Coronary artery (tissue), 2 donors: ENCODE measurements around the gene UBAP1L.

ENCODE experiments used
- DNase-seq: peaks from one replicate; pipeline ENCODE4 v3.0.0-alpha.2; 2017; ENCODE audit warnings: low spot score
- H3K27ac ChIP-seq, 2 donors: fragments of 200-600 bp; sonication (generic); one replicate each; pipeline ENCODE4 v1.5.1; 2016 to 2019
- H3K4me3 ChIP-seq: fragments of 200-600 bp; sonication (generic); 2 replicates; pipeline ENCODE4 v1.5.1; 2016; ENCODE audit warnings: mild to moderate bottlenecking, moderate library complexity
- CTCF ChIP-seq: fragments of 200-600 bp; sonication (generic); IDR thresholded peaks from one replicate; pipeline ENCODE4 v1.5.1; 2019; ENCODE audit warnings: antibody characterized with exemption

UBAP1L gene

GRCh38 chr15:65056106-65056505, 58.9 kb downstream of the UBAP1L start:
- peak overlapping the region; percentile 79 to 95 for H3K27ac ChIP-seq
- H3K4me3 ChIP-seq, result no peak overlapping the region
- no peak for TF ChIP-seq CTCF
- no peak for DNase-seq

GRCh38 chr15:65055201-65055870, 59.7 kb downstream of the UBAP1L start:
- DNase-seq, result no peak
- no peak for TF ChIP-seq CTCF
- H3K27ac ChIP-seq, result peak overlapping the region; percentile 79 to 95
- peak overlapping the region; percentile 22 for H3K4me3 ChIP-seq

- peak; percentile 80 for TF ChIP-seq CTCF
- DNase-seq, result no peak
- Histone ChIP-seq H3K4me3 (peak overlapping the region; percentile 22), H3K27ac (peak overlapping the region; percentile 79 to 95)
Measured at GRCh38 chr15:65054333-65055200, 60.4 kb downstream of the UBAP1L start.

GRCh38 chr15:65052956-65053355, 62.0 kb downstream of the UBAP1L start:
- DNase-seq, result no peak
- no peak for TF ChIP-seq CTCF
- peak overlapping the region in 1 of 2 donors; percentile 10 for H3K27ac ChIP-seq
- H3K4me3 ChIP-seq, result no peak overlapping the region

- no peak for DNase-seq
- Histone ChIP-seq H3K4me3 (no peak overlapping the region), H3K27ac (peak overlapping the region in 1 of 2 donors; percentile 61)
- TF ChIP-seq CTCF, result no peak
Measured at GRCh38 chr15:65051266-65051665, 63.7 kb downstream of the UBAP1L start.

GRCh38 chr15:65050270-65050669, 64.7 kb downstream of the UBAP1L start:
- no peak overlapping the region for H3K4me3 ChIP-seq
- no peak for DNase-seq
- TF ChIP-seq CTCF, result no peak
- peak overlapping the region in 1 of 2 donors; percentile 54 for H3K27ac ChIP-seq
